Measurements from ENCODE around the gene FAM229A. TPM values are rescaled to one million over a fixed set of nuclear protein-coding genes. Genes with fewer than 3 reads are reported as not detected.

FAM229A gene
- total and polyA plus RNA-seq, 2 donors (not counting 1 experiment from before 2014, with no cell fraction given), result 0.77 to 0.99 TPM

GRCh38 chr1:32405672-32406467, 43.6 kb upstream of the FAM229A start:
- no peak overlapping the region for H2AFZ ChIP-seq (ENCODE audit: low read length)
- H3K79me2 ChIP-seq (ENCODE audit: control insufficient read depth, insufficient read depth, low read length), result no peaks in the 10 kb centered on the region
- no peak overlapping the region for H3K4me2 ChIP-seq (ENCODE audit: extremely low read depth, insufficient read depth, low read length)
- DNase-seq (ENCODE audit: low read depth in 2 of 2), result no peak
- TF ChIP-seq CTCF (conservative IDR thresholded peaks at IDR 0.05 in 1 of 2, IDR thresholded peaks at IDR 0.05 in 1 of 2; ENCODE audit: low read depth in 1 of 2, low read length in 2 of 2) (no peak), EZH2 (IDR thresholded peaks at IDR 0.05; ENCODE audit: low read length, missing control alignments) (no peak)
- no peak overlapping the region for H3K9ac ChIP-seq (ENCODE audit: insufficient read depth, low read length)
- no peak overlapping the region for H3K27ac ChIP-seq (ENCODE audit: insufficient read depth, low read length)
- H3K9me3 ChIP-seq (ENCODE audit: control insufficient read depth, insufficient read depth, low read depth, low read length), result no peaks in the 10 kb centered on the region
- peaks cover 5% of the 10 kb centered on the region for H3K27me3 ChIP-seq (ENCODE audit: control insufficient read depth, insufficient read depth, low read length)
- no peaks in the 10 kb centered on the region for H4K20me1 ChIP-seq (ENCODE audit: control insufficient read depth, extremely low read depth, insufficient read depth, low read length)
- H3K36me3 ChIP-seq (ENCODE audit: control insufficient read depth, insufficient read depth, low read length), result no peaks in the 10 kb centered on the region
- no peak overlapping the region for H3K4me3 ChIP-seq (replicated peaks in 1 of 4; ENCODE audit: control extremely low read depth in 1 of 4, insufficient read depth in 1 of 4, low read depth in 3 of 4, low read length in 4 of 4)
- H3K4me1 ChIP-seq (ENCODE audit: control insufficient read depth, extremely low read depth, insufficient read depth, low read length), result no peaks in the 10 kb centered on the region

- TF ChIP-seq EZH2 (IDR thresholded peaks at IDR 0.05; ENCODE audit: low read length, missing control alignments), result no peak
- peak in 1 of 2 donors; percentile 65 for DNase-seq (ENCODE audit: low read depth in 2 of 2)
- Histone ChIP-seq H3K9me3 (ENCODE audit: control insufficient read depth, insufficient read depth, low read depth, low read length) (no peaks in the 10 kb centered on the region), H3K4me3 (replicated peaks in 1 of 4; ENCODE audit: control extremely low read depth in 1 of 4, insufficient read depth in 1 of 4, low read depth in 3 of 4, low read length in 4 of 4) (no peak overlapping the region), H2AFZ (ENCODE audit: low read length) (no peak overlapping the region), H3K27ac (ENCODE audit: insufficient read depth, low read length) (no peak overlapping the region), H3K4me1 (ENCODE audit: control insufficient read depth, extremely low read depth, insufficient read depth, low read length) (no peaks in the 10 kb centered on the region), H3K36me3 (ENCODE audit: control insufficient read depth, insufficient read depth, low read length) (no peaks in the 10 kb centered on the region), H3K79me2 (ENCODE audit: control insufficient read depth, insufficient read depth, low read length) (no peaks in the 10 kb centered on the region), H3K4me2 (ENCODE audit: extremely low read depth, insufficient read depth, low read length) (no peak overlapping the region), H3K27me3 (ENCODE audit: control insufficient read depth, insufficient read depth, low read length) (peaks cover 5% of the 10 kb centered on the region), H3K9ac (ENCODE audit: insufficient read depth, low read length) (no peak overlapping the region), H4K20me1 (ENCODE audit: control insufficient read depth, extremely low read depth, insufficient read depth, low read length) (no peaks in the 10 kb centered on the region)
These were observed 42.7 kb upstream of the FAM229A start for GRCh38 chr1:32404946-32405345.

GRCh38 chr1:32400876-32401631, 38.8 kb upstream of the FAM229A start:
- H2AFZ ChIP-seq (ENCODE audit: low read length), result peak overlapping the region; percentile 12
- no peaks in the 10 kb centered on the region for H3K36me3 ChIP-seq (ENCODE audit: control insufficient read depth, insufficient read depth, low read length)
- no peaks in the 10 kb centered on the region for H4K20me1 ChIP-seq (ENCODE audit: control insufficient read depth, extremely low read depth, insufficient read depth, low read length)
- no peak overlapping the region for H3K4me2 ChIP-seq (ENCODE audit: extremely low read depth, insufficient read depth, low read length)
- no peaks in the 10 kb centered on the region for H3K27me3 ChIP-seq (ENCODE audit: control insufficient read depth, insufficient read depth, low read length)
- H3K9me3 ChIP-seq (ENCODE audit: control insufficient read depth, insufficient read depth, low read depth, low read length), result no peaks in the 10 kb centered on the region
- peak; percentile 88 to 94 for DNase-seq (ENCODE audit: low read depth in 2 of 2)
- peak; percentile 92 to 98 for TF ChIP-seq CTCF (conservative IDR thresholded peaks at IDR 0.05 in 1 of 2, IDR thresholded peaks at IDR 0.05 in 1 of 2; ENCODE audit: low read depth in 1 of 2, low read length in 2 of 2)
- TF ChIP-seq EZH2 (IDR thresholded peaks at IDR 0.05; ENCODE audit: low read length, missing control alignments), result no peak
- H3K27ac ChIP-seq (ENCODE audit: insufficient read depth, low read length), result no peak overlapping the region
- no peak overlapping the region for H3K4me3 ChIP-seq (replicated peaks in 1 of 4; ENCODE audit: control extremely low read depth in 1 of 4, insufficient read depth in 1 of 4, low read depth in 3 of 4, low read length in 4 of 4)
- H3K4me1 ChIP-seq (ENCODE audit: control insufficient read depth, extremely low read depth, insufficient read depth, low read length), result no peaks in the 10 kb centered on the region
- H3K9ac ChIP-seq (ENCODE audit: insufficient read depth, low read length), result no peak overlapping the region
- H3K79me2 ChIP-seq (ENCODE audit: control insufficient read depth, insufficient read depth, low read length), result no peaks in the 10 kb centered on the region
